Mesendoderm (in vitro differentiated cells): ENCODE data around the gene TLN1.

Source experiments
- DNase-seq: peaks from one replicate; pipeline ENCODE4 v3.0.0; 2013
- H2AK5ac ChIP-seq: 2 replicates; pipeline ENCODE4 v1.6.1; 2013; ENCODE audit warnings: low read length, inconsistent platforms
- H2BK120ac ChIP-seq: 2 replicates; pipeline ENCODE4 v1.6.1; 2013; ENCODE audit warnings: low read depth, mild to moderate bottlenecking, low read length, moderate library complexity, mixed read lengths
- H2BK15ac ChIP-seq: replicated peaks from 2 replicates; pipeline ENCODE4 v1.6.1; 2013; ENCODE audit warnings: low read depth, mild to moderate bottlenecking, moderate library complexity
- H2BK5ac ChIP-seq: 2 replicates; pipeline ENCODE4 v1.6.1; 2013; ENCODE audit warnings: low read length, inconsistent platforms
- H3K18ac ChIP-seq: 2 replicates; pipeline ENCODE4 v1.6.1; 2013; ENCODE audit warnings: mild to moderate bottlenecking, low read length, mixed read lengths
- H3K23ac ChIP-seq: one replicate; pipeline ENCODE4 v1.6.1; 2013; ENCODE audit warnings: low read length
- H3K27ac ChIP-seq: 2 replicates; pipeline ENCODE4 v1.5.1; 2013; ENCODE audit warnings: low read depth, mild to moderate bottlenecking, inconsistent platforms, low read length, moderate library complexity
- H3K27me3 ChIP-seq: 2 replicates; pipeline ENCODE4 v1.6.1; 2013; ENCODE audit warnings: low read length, control low read depth, mild to moderate bottlenecking, inconsistent platforms; ENCODE audit not compliant: insufficient read depth, poor library complexity
- H3K36me3 ChIP-seq: 2 replicates; pipeline ENCODE4 v1.6.1; 2013; ENCODE audit warnings: low read length, inconsistent platforms; ENCODE audit not compliant: control insufficient read depth, insufficient read depth
- H3K4ac ChIP-seq: one replicate; pipeline ENCODE4 v1.6.1; 2013; ENCODE audit warnings: low read depth, mild to moderate bottlenecking, low read length, moderate library complexity
- H3K4me1 ChIP-seq: 2 replicates; pipeline ENCODE4 v1.6.1; 2013; ENCODE audit warnings: low read depth, low read length, inconsistent platforms; ENCODE audit not compliant: control insufficient read depth
- H3K4me2 ChIP-seq: 2 replicates; pipeline ENCODE4 v1.6.1; 2013; ENCODE audit warnings: low read length
- H3K4me3 ChIP-seq: 2 replicates; pipeline ENCODE4 v1.5.1; 2013; ENCODE audit warnings: mild to moderate bottlenecking, low read length
- H3K56ac ChIP-seq: one replicate; pipeline ENCODE4 v1.6.1; 2013; ENCODE audit warnings: low read length
- H3K79me1 ChIP-seq: 2 replicates; pipeline ENCODE4 v1.6.1; 2013; ENCODE audit warnings: low read length, inconsistent platforms
- H3K79me2 ChIP-seq: 2 replicates; pipeline ENCODE4 v1.6.1; 2013; ENCODE audit warnings: mild to moderate bottlenecking, low read length; ENCODE audit not compliant: control insufficient read depth, insufficient read depth
- H3K9ac ChIP-seq: 2 replicates; pipeline ENCODE4 v1.6.1; 2013; ENCODE audit warnings: low read length, inconsistent platforms
- H4K5ac ChIP-seq: one replicate; pipeline ENCODE4 v1.6.1; 2013; ENCODE audit warnings: low read length
- H4K8ac ChIP-seq: one replicate; pipeline ENCODE4 v1.6.1; 2013; ENCODE audit warnings: low read depth, mild to moderate bottlenecking, control low read depth, low read length, moderate library complexity
- WGBS: extraction: QIAGEN DNeasy Blood & Tissue Kit; methylation state at CpG from one replicate; pipeline ENCODE4 v1.1.7; 2013; ENCODE audit warnings: low lambda C conversion rate, missing lambda C conversion rate; ENCODE audit not compliant: insufficient coverage; ENCODE audit errors: extremely low coverage; 5-methylcytosine and 5-hydroxymethylcytosine counted together

Gene TLN1

GRCh38 chr9:35674025-35674361 is 58.0 kb downstream of the TLN1 start:
- no peaks in the 10 kb centered on the region for H3K36me3 ChIP-seq
- H4K5ac ChIP-seq: no peak overlapping the region
- no peak overlapping the region for H3K56ac ChIP-seq
- H3K4me2 ChIP-seq: no peak overlapping the region
- no peak for DNase-seq
- H3K9ac ChIP-seq: no peak overlapping the region
- H3K18ac ChIP-seq: no peak overlapping the region
- H4K8ac ChIP-seq: no peak overlapping the region
- no peak overlapping the region for H2BK120ac ChIP-seq
- no CpG with 5 or more reads among the region's 3 CpGs for WGBS
- H2BK15ac ChIP-seq: no peak overlapping the region
- no peak overlapping the region for H3K4me3 ChIP-seq
- no peaks in the 10 kb centered on the region for H3K79me2 ChIP-seq
- H3K4ac ChIP-seq: no peak overlapping the region
- H3K27me3 ChIP-seq: no peaks in the 10 kb centered on the region
- H3K4me1 ChIP-seq: peaks cover 4% of the 10 kb centered on the region
- no peaks in the 10 kb centered on the region for H3K79me1 ChIP-seq
- H3K27ac ChIP-seq: no peak overlapping the region
- no peak overlapping the region for H2AK5ac ChIP-seq
- H2BK5ac ChIP-seq: no peak overlapping the region
- no peak overlapping the region for H3K23ac ChIP-seq

DNA sequence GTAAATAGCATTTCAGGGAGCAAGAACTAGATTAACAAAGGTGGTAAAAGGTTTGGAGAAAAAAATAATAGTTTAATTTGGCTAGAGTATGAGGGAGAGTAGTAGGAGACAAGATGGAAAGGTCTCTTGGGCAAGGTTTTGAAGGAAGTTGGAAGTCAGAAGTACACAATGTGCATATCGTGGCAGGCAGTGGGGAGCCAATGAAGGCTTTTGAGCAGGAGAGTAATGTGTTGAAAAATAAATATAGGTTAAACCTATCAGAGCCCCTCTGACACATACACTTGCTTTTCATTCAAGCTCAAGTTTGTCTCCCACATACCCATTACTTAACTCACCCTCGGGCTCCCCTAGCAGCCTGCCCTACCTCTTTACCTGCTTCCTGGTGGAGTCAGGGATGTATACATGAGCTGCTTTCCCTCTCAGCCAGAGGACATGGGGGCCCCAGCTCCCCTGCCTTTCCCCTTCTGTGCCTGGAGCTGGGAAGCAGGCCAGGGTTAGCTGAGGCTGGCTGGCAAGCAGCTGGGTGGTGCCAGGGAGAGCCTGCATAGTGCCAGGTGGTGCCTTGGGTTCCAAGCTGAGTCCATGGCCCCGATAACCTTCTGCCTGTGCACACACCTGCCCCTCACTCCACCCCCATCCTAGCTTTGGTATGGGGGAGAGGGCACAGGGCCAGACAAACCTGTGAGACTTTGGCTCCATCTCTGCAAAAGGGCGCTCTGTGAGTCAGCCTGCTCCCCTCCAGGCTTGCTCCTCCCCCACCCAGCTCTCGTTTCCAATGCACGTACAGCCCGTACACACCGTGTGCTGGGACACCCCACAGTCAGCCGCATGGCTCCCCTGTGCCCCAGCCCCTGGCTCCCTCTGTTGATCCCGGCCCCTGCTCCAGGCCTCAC is 58.6 kb downstream of the TLN1 start, which contains the start of gene CA9:
CA9 (plus strand) TSS at position 797 of the 893 bp plus-strand sequence; CDS start at position 829, 32 bp downstream.
- Histone ChIP-seq H3K23ac (no peak within 1 kb of the TSS), H3K27ac (no peak within 1 kb of the TSS), H3K4me3 (no peak within 1 kb of the TSS), H3K79me2 (no peaks in the 10 kb centered on the region), H3K56ac (no peak within 1 kb of the TSS), H2BK120ac (no peak within 1 kb of the TSS), H2BK15ac (no peak within 1 kb of the TSS), H3K4me1 (peaks cover 4% of the 10 kb centered on the region), H3K36me3 (no peaks in the 10 kb centered on the region), H4K8ac (no peak within 1 kb of the TSS), H2BK5ac (no peak within 1 kb of the TSS), H3K18ac (no peak within 1 kb of the TSS), H3K4me2 (no peak within 1 kb of the TSS), H4K5ac (no peak within 1 kb of the TSS), H3K79me1 (no peaks in the 10 kb centered on the region), H2AK5ac (no peak within 1 kb of the TSS), H3K9ac (no peak within 1 kb of the TSS), H3K27me3 (no peaks in the 10 kb centered on the region), H3K4ac (no peak within 1 kb of the TSS)
- DNase-seq: no peak
- no CpG with 5 or more reads among the region's 10 CpGs for WGBS

DNA sequence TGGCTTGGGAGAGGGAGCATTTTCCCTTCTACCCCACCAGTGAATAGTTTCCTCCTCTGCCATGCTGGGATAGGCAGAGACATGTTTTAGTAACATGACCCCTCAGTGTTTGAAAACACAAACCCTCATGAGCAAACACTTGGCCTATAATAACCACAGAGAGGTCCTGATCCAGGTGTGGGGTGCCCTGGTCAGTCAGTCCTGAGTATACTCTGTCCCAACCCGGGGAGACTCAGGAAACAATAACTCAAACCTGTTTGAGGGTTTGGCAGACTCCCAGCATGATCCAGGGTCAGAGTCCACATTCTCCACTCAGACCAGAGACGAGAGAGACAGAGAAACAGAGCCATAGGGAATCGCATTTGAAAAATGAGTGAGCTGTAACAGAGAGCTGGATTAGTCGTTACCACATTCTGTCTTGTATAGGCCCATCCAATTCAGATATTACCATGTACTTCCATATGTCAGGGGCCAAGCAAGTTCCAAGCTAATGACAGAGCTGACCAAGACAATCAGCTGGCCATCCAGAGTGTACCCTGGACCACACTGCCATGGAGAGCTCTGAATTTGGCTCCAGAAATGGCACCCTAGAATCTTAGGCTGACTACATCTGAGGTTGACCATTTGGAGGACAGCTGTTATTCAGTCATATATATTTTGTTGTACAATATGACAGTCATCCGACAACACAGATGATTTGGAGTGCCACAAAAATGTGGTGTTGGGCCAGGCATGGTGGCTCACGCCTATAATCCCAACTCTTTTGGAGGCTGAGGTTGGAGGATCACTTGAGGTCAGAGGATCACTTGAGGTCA is 62.5 kb downstream of the TLN1 start:
- H2BK15ac ChIP-seq: no peak overlapping the region
- H3K79me1 ChIP-seq: no peaks in the 10 kb centered on the region
- no peak overlapping the region for H3K27ac ChIP-seq
- no CpG with 5 or more reads among the region's 6 CpGs for WGBS
- H2AK5ac ChIP-seq: no peak overlapping the region
- H3K4ac ChIP-seq: no peak overlapping the region
- H3K56ac ChIP-seq: no peak overlapping the region
- no peak overlapping the region for H2BK5ac ChIP-seq
- H3K4me1 ChIP-seq: no peaks in the 10 kb centered on the region
- H3K79me2 ChIP-seq: no peaks in the 10 kb centered on the region
- DNase-seq: no peak
- H3K4me3 ChIP-seq: no peak overlapping the region
- no peak overlapping the region for H2BK120ac ChIP-seq
- H4K8ac ChIP-seq: no peak overlapping the region
- H3K18ac ChIP-seq: no peak overlapping the region
- no peak overlapping the region for H3K9ac ChIP-seq
- H4K5ac ChIP-seq: no peak overlapping the region
- H3K23ac ChIP-seq: no peak overlapping the region
- H3K4me2 ChIP-seq: no peak overlapping the region
- no peaks in the 10 kb centered on the region for H3K36me3 ChIP-seq
- no peaks in the 10 kb centered on the region for H3K27me3 ChIP-seq

- no peak overlapping the region for H3K4ac ChIP-seq
- no peak overlapping the region for H4K8ac ChIP-seq
- no peak overlapping the region for H4K5ac ChIP-seq
- no peak overlapping the region for H3K56ac ChIP-seq
- H2AK5ac ChIP-seq: no peak overlapping the region
- no peak overlapping the region for H3K9ac ChIP-seq
- no peaks in the 10 kb centered on the region for H3K79me2 ChIP-seq
- H2BK5ac ChIP-seq: no peak overlapping the region
- no peaks in the 10 kb centered on the region for H3K27me3 ChIP-seq
- no peak overlapping the region for H2BK15ac ChIP-seq
- no peak overlapping the region for H3K27ac ChIP-seq
- peak; percentile 50 for DNase-seq
- no CpG with 5 or more reads among the region's 3 CpGs for WGBS
- H3K18ac ChIP-seq: no peak overlapping the region
- no peak overlapping the region for H3K23ac ChIP-seq
- no peak overlapping the region for H3K4me3 ChIP-seq
- H3K4me1 ChIP-seq: peaks cover 5% of the 10 kb centered on the region
- H3K79me1 ChIP-seq: peaks cover 9% of the 10 kb centered on the region
- no peak overlapping the region for H3K4me2 ChIP-seq
- no peak overlapping the region for H2BK120ac ChIP-seq
- peaks cover 1% of the 10 kb centered on the region for H3K36me3 ChIP-seq
Measured at GRCh38 chr9:35667939-35668338, 64.1 kb downstream of the TLN1 start.

DNA sequence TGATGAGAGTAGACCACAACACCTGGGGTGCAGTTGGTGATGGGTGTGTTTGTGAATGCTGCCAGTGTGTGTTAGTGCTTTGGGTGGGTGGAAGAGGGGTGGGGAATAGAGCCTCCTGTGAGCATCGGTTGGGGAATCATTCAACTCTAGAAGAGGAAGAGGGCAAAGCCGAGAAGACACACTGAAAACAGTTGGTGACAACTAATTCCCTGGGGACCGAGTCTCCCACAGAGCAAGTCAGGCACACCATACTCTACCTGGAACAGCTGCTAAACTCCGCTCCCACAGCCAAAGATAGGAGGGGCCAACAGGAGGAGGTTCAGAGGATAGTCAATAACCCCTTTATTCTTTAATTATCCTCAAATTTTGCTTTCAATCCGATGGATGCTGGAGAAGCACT is 65.4 kb downstream of the TLN1 start:
- Histone ChIP-seq H3K27me3 (no peaks in the 10 kb centered on the region), H3K4me1 (peaks cover 5% of the 10 kb centered on the region), H3K9ac (no peak overlapping the region), H3K18ac (no peak overlapping the region), H2AK5ac (no peak overlapping the region), H3K4me3 (no peak overlapping the region), H4K5ac (no peak overlapping the region), H3K27ac (no peak overlapping the region), H2BK15ac (no peak overlapping the region), H3K79me2 (no peaks in the 10 kb centered on the region), H3K4ac (no peak overlapping the region), H2BK120ac (no peak overlapping the region), H2BK5ac (no peak overlapping the region), H4K8ac (no peak overlapping the region), H3K4me2 (no peak overlapping the region), H3K36me3 (peaks cover 1% of the 10 kb centered on the region), H3K23ac (no peak overlapping the region), H3K79me1 (peaks cover 12% of the 10 kb centered on the region), H3K56ac (no peak overlapping the region)
- no CpG with 5 or more reads among the region's 5 CpGs for WGBS
- no peak for DNase-seq
